ENCODE data around the gene ASPRV1. TPM values are rescaled to one million over a fixed set of nuclear protein-coding genes. Genes with fewer than 3 reads are reported as not detected.

The ASPRV1 gene
- total and polyA plus RNA-seq, 2 experiments from 2014 or later, result 0.73 TPM; not detected in 1

DNA sequence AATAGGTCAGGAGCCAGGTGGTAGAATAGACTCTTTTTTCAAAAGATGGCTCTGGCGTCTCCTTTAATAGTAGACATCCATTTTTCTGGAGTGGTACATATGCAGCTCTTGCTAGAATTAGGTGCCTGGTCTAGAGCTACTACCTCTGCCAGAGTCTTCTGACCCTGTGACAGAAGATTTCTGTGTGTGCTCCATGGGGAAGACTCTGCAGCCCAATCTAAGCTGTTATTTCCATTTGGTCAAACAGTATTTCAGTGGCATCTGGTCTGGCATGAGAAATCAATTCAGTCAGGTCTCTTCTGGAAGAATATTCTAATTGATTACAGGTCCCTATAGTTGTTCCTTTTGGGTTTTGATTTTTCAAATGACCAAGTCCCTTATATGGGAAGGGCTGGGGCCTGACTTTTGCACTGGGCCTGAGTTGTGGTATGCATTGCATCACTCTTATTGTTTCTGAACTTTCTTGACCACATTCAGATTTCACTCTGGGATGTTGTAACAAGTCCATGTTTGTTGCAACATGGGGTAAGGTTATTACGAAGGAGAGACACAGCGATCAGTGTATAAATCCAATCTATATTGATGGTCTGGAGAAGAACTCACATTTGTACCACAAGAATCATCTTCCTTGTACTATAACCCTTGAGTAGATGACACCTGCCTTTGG lies 34.4 kb downstream of the ASPRV1 start:
- Histone ChIP-seq H3K9me2 (replicated peaks; ENCODE audit: insufficient read depth) (no peaks in the 10 kb centered on the region), H3K27ac (peak overlapping the region; percentile 17), H3K4me3 (no peak overlapping the region), H3K9me3 (ENCODE audit: low read depth) (no peaks in the 10 kb centered on the region), H3K27me3 (no peaks in the 10 kb centered on the region), H3K4me2 (no peak overlapping the region), H3K79me2 (peaks cover 18% of the 10 kb centered on the region), H4K20me1 (ENCODE audit: insufficient read depth, poor library complexity, severe bottlenecking) (no peaks in the 10 kb centered on the region), H2AFZ (no peak overlapping the region), H3K36me3 (replicated peaks; ENCODE audit: insufficient read depth, low read depth) (no peaks in the 10 kb centered on the region), H3K4me1 (ENCODE audit: insufficient read depth) (no peaks in the 10 kb centered on the region)
- TF ChIP-seq EZH2 (IDR thresholded peaks at IDR 0.05; ENCODE audit: borderline replicate concordance), result no peak
- TF ChIP-seq, protein P1, sequence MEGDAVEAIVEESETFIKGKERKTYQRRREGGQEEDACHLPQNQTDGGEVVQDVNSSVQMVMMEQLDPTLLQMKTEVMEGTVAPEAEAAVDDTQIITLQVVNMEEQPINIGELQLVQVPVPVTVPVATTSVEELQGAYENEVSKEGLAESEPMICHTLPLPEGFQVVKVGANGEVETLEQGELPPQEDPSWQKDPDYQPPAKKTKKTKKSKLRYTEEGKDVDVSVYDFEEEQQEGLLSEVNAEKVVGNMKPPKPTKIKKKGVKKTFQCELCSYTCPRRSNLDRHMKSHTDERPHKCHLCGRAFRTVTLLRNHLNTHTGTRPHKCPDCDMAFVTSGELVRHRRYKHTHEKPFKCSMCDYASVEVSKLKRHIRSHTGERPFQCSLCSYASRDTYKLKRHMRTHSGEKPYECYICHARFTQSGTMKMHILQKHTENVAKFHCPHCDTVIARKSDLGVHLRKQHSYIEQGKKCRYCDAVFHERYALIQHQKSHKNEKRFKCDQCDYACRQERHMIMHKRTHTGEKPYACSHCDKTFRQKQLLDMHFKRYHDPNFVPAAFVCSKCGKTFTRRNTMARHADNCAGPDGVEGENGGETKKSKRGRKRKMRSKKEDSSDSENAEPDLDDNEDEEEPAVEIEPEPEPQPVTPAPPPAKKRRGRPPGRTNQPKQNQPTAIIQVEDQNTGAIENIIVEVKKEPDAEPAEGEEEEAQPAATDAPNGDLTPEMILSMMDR (IDR thresholded peaks at IDR 0.05; ENCODE audit: poor library complexity), result no peak
- no peak for TF ChIP-seq EZH2phosphoT487 (IDR thresholded peaks at IDR 0.05; ENCODE audit: low read depth, severe bottlenecking, unreplicated experiment)
- DNase-seq (ENCODE audit: low spot score), result no peak
- WGBS (ENCODE audit: low lambda C conversion rate, missing lambda C conversion rate), result 86% methylated on average over 3 of the region's 3 CpGs

DNA sequence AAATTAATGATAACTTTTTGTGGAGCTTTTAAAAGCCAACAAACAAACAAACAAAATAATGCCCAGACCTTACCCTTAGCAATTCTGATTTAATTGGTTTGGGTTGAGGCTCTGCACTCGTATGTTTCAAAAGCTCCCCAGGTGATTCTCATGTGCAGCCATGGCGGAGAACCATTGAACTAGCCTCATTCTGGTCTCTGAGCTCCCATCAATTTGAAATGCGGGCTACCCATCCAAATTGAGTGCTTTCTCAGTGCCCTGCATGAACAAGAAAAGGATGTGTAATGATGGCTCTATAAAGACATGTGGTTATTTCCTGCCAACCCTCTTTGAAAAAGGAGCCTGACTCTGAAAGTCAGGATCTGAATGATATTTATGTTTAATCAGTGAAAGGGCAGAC lies 38.3 kb downstream of the ASPRV1 start:
- Histone ChIP-seq H3K4me1 (ENCODE audit: insufficient read depth) (no peaks in the 10 kb centered on the region), H3K27ac (no peak overlapping the region), H4K20me1 (ENCODE audit: insufficient read depth, poor library complexity, severe bottlenecking) (no peaks in the 10 kb centered on the region), H3K79me2 (peaks cover 27% of the 10 kb centered on the region), H3K4me3 (no peak overlapping the region), H3K27me3 (no peaks in the 10 kb centered on the region), H2AFZ (no peak overlapping the region), H3K9me2 (replicated peaks; ENCODE audit: insufficient read depth) (no peaks in the 10 kb centered on the region), H3K4me2 (no peak overlapping the region), H3K36me3 (replicated peaks; ENCODE audit: insufficient read depth, low read depth) (no peaks in the 10 kb centered on the region), H3K9me3 (ENCODE audit: low read depth) (no peaks in the 10 kb centered on the region)
- TF ChIP-seq EZH2phosphoT487 (IDR thresholded peaks at IDR 0.05; ENCODE audit: low read depth, severe bottlenecking, unreplicated experiment) (no peak), EZH2 (IDR thresholded peaks at IDR 0.05; ENCODE audit: borderline replicate concordance) (no peak)
- TF ChIP-seq, protein P1 (IDR thresholded peaks at IDR 0.05; ENCODE audit: poor library complexity), result no peak
- DNase-seq (ENCODE audit: low spot score), result no peak
- WGBS (ENCODE audit: low lambda C conversion rate, missing lambda C conversion rate), result 99% methylated on average over 3 of the region's 3 CpGs

DNA sequence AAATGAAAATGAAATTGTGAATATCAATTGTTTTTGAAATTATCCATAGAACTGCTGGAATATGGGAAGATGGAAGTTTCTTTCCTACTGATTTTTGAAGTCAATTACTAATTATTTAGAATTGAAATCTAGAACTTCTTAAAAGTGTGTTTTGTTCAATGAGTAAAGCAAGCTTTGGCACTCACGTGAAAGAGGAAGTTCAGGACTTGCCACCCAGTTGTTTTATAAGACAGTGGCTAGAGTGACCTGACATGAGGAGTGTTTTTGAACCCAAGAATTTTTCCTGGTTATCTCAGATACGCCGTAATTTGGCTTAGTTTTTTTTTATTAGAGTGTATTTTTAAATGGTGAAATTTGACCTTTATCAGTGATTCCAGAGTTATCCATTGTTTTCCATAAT lies 43.0 kb downstream of the ASPRV1 start:
- Histone ChIP-seq H3K27me3 (no peaks in the 10 kb centered on the region), H3K27ac (peak overlapping the region; percentile 86), H2AFZ (no peak overlapping the region), H3K9me2 (replicated peaks; ENCODE audit: insufficient read depth) (no peaks in the 10 kb centered on the region), H3K79me2 (peaks cover 46% of the 10 kb centered on the region), H3K36me3 (replicated peaks; ENCODE audit: insufficient read depth, low read depth) (no peaks in the 10 kb centered on the region), H4K20me1 (ENCODE audit: insufficient read depth, poor library complexity, severe bottlenecking) (no peaks in the 10 kb centered on the region), H3K9me3 (ENCODE audit: low read depth) (no peaks in the 10 kb centered on the region), H3K4me1 (ENCODE audit: insufficient read depth) (peaks cover 17% of the 10 kb centered on the region), H3K4me2 (peak overlapping the region; percentile 6), H3K4me3 (no peak overlapping the region)
- DNase-seq (ENCODE audit: low spot score), result no peak
- TF ChIP-seq EZH2phosphoT487 (IDR thresholded peaks at IDR 0.05; ENCODE audit: low read depth, severe bottlenecking, unreplicated experiment) (no peak), EZH2 (IDR thresholded peaks at IDR 0.05; ENCODE audit: borderline replicate concordance) (no peak)
- TF ChIP-seq, protein P1 (IDR thresholded peaks at IDR 0.05; ENCODE audit: poor library complexity), result no peak
- 91% methylated on average over 3 of the region's 3 CpGs for WGBS (ENCODE audit: low lambda C conversion rate, missing lambda C conversion rate)
